Activated T-cell treated with anti-CD3 and anti-CD28 coated beads, Interleukin-2, amount 50 U/mL, for 72 hours (primary cell): Measurements from ENCODE around the gene ZNF44. TPM values are rescaled to one million over a fixed set of nuclear protein-coding genes. Genes with fewer than 3 reads are reported as not detected.
"Not testable (repeated sequence)": the region's sequence is repeated elsewhere in the genome, so short reads cannot be mapped to it uniquely, and the experiment has no call there.

Experiments
- ATAC-seq, 2 donors: fragments of 150-1000 bp; cut with Tn5 transposase; replicated peaks in 1 of 2; 2 replicates each; pipeline ENCODE4 v1.10.0; 2021; ENCODE audit warnings: moderate library complexity in 2 of 2, mild to moderate bottlenecking in 1 of 2
- DNase-seq, 2 donors: peaks; one replicate each; pipeline ENCODE4 v3.0.0; 2021 to 2022; ENCODE audit warnings: mixed read lengths in 1 of 2
- H3K27ac Mint-ChIP-seq: one replicate; pipeline ENCODE4 v1.8.0; 2022; ENCODE audit warnings: mild to moderate bottlenecking, moderate library complexity, mixed read lengths
- H3K27me3 Mint-ChIP-seq: one replicate; pipeline ENCODE4 v1.8.0; 2022; ENCODE audit warnings: low read depth, mixed read lengths
- H3K36me3 Mint-ChIP-seq, 2 donors: one replicate each; pipeline ENCODE4 v1.8.0; 2022; ENCODE audit warnings: mixed read lengths in 2 of 2, mild to moderate bottlenecking in 1 of 2; ENCODE audit not compliant: insufficient read depth in 2 of 2
- H3K4me1 Mint-ChIP-seq: one replicate; pipeline ENCODE4 v1.8.0; 2022; ENCODE audit warnings: low read depth, mixed read lengths
- H3K4me3 Mint-ChIP-seq, 2 donors: one replicate each; pipeline ENCODE4 v1.8.0; 2022; ENCODE audit warnings: mild to moderate bottlenecking in 2 of 2, mixed read lengths in 2 of 2, moderate library complexity in 2 of 2
- H3K9me3 Mint-ChIP-seq, 2 donors: one replicate each; pipeline ENCODE4 v1.8.0; 2022; ENCODE audit warnings: mixed read lengths in 2 of 2
- total RNA-seq, 2 donors: library from RNA; stranded (reverse); gene quantifications; one replicate each; pipeline ENCODE4 v1.2.3, GENCODE V29; 2022

The ZNF44 gene
- total RNA-seq = 10 to 100 TPM; 10.8 to 11.8 TPM

- no peaks in the 10 kb centered on the region for H3K9me3 Mint-ChIP-seq
- peak; percentile 95 to 98 for DNase-seq
- H3K4me3 Mint-ChIP-seq = peak within 1 kb of the TSS; percentile 99 to 100
- H3K36me3 Mint-ChIP-seq = peaks cover 6 to 11% of the 10 kb centered on the region in 2 donors
- H3K27ac Mint-ChIP-seq = peak within 1 kb of the TSS; percentile 98
- H3K27me3 Mint-ChIP-seq = no peaks in the 10 kb centered on the region
- H3K4me1 Mint-ChIP-seq = peaks cover 37% of the 10 kb centered on the region
- ATAC-seq = peak; percentile 97
These were observed at the start of gene ZNF44 for GRCh38 chr19:12294249-12295158. Gene ZNF44, minus strand, starts transcription at chr19:12294883. Its CDS starts 189 bp downstream, at chr19:12294694.

GRCh38 chr19:12333162-12334159 lies 38.8 kb upstream of the ZNF44 start, which contains the start of gene ZNF563:
Gene ZNF563, minus strand, starts transcription at chr19:12333633. Its CDS starts 151 bp downstream, at chr19:12333482.
- ATAC-seq (peak; percentile 91 to 93), DNase-seq (peak; percentile 98 to 99)
- H3K9me3 Mint-ChIP-seq = no peaks in the 10 kb centered on the region
- H3K27me3 Mint-ChIP-seq = no peaks in the 10 kb centered on the region
- H3K4me3 Mint-ChIP-seq = peak within 1 kb of the TSS; percentile 90 to 99
- H3K36me3 Mint-ChIP-seq = peaks cover 8% of the 10 kb centered on the region in 2 donors
- peaks cover 44% of the 10 kb centered on the region for H3K4me1 Mint-ChIP-seq
- peak within 1 kb of the TSS; percentile 97 for H3K27ac Mint-ChIP-seq

- DNase-seq = peak; percentile 89 to 96
- Mint-ChIP-seq H3K27me3 (no peaks in the 10 kb centered on the region), H3K27ac (peak overlapping the region; percentile 95), H3K4me3 (peak overlapping the region; percentile 90 to 99), H3K4me1 (peaks cover 52% of the 10 kb centered on the region), H3K36me3 (peaks cover 9 to 15% of the 10 kb centered on the region in 2 donors), H3K9me3 (no peaks in the 10 kb centered on the region)
- peak; percentile 79 to 81 for ATAC-seq
These were observed 36.7 kb upstream of the ZNF44 start for GRCh38 chr19:12331211-12331941.

- Mint-ChIP-seq H3K4me3 (peak overlapping the region; percentile 90 to 99), H3K4me1 (peaks cover 62% of the 10 kb centered on the region), H3K9me3 (no peaks in the 10 kb centered on the region), H3K36me3 (peaks cover 9 to 23% of the 10 kb centered on the region in 2 donors), H3K27ac (peak overlapping the region; percentile 95), H3K27me3 (no peaks in the 10 kb centered on the region)
- no peak for DNase-seq
- ATAC-seq = no peak
These were observed 35.7 kb upstream of the ZNF44 start for GRCh38 chr19:12330340-12330739.

- DNase-seq (no peak), ATAC-seq (no peak)
- no peak overlapping the region for H3K27ac Mint-ChIP-seq
- peaks cover 33% of the 10 kb centered on the region for H3K4me1 Mint-ChIP-seq
- peaks cover 6 to 7% of the 10 kb centered on the region in 2 donors for H3K9me3 Mint-ChIP-seq
- H3K27me3 Mint-ChIP-seq = no peaks in the 10 kb centered on the region
- H3K4me3 Mint-ChIP-seq = no peak overlapping the region
- peaks cover 14 to 37% of the 10 kb centered on the region in 2 donors for H3K36me3 Mint-ChIP-seq
These were observed 31.0 kb upstream of the ZNF44 start for GRCh38 chr19:12325690-12326089.

- Mint-ChIP-seq H3K36me3 (peaks cover 30 to 57% of the 10 kb centered on the region in 2 donors), H3K27ac (no peak overlapping the region), H3K4me1 (no peaks in the 10 kb centered on the region), H3K9me3 (peaks cover 14 to 25% of the 10 kb centered on the region in 2 donors), H3K27me3 (no peaks in the 10 kb centered on the region), H3K4me3 (no peak overlapping the region)
- ATAC-seq (no peak), DNase-seq (no peak)
These were observed 24.2 kb upstream of the ZNF44 start for GRCh38 chr19:12318782-12319413.

GRCh38 chr19:12314553-12314952 lies 19.9 kb upstream of the ZNF44 start:
- DNase-seq (no peak), ATAC-seq (no peak)
- Mint-ChIP-seq H3K4me3 (no peak overlapping the region), H3K27ac (no peak overlapping the region), H3K9me3 (peaks cover 6 to 19% of the 10 kb centered on the region in 2 donors), H3K36me3 (peaks cover 21 to 35% of the 10 kb centered on the region in 2 donors), H3K27me3 (no peaks in the 10 kb centered on the region), H3K4me1 (no peaks in the 10 kb centered on the region)

- H3K27me3 Mint-ChIP-seq, H3K36me3 Mint-ChIP-seq, H3K4me1 Mint-ChIP-seq, DNase-seq, H3K4me3 Mint-ChIP-seq, H3K9me3 Mint-ChIP-seq, H3K27ac Mint-ChIP-seq, ATAC-seq: not testable (repeated sequence)
These were observed 14.2 kb upstream of the ZNF44 start for GRCh38 chr19:12308891-12309290.

GRCh38 chr19:12295191-12295590 lies 508 bp upstream of the ZNF44 start:
- DNase-seq = no peak

GRCh38 chr19:12293777-12294248 lies 870 bp downstream of the ZNF44 start:
- ATAC-seq = peak; percentile 3 to 10
- peak; percentile 61 to 65 for DNase-seq
- H3K4me3 Mint-ChIP-seq = peak overlapping the region; percentile 99 to 100
- no peaks in the 10 kb centered on the region for H3K27me3 Mint-ChIP-seq
- H3K4me1 Mint-ChIP-seq = peaks cover 44% of the 10 kb centered on the region
- H3K27ac Mint-ChIP-seq = peak overlapping the region; percentile 98
- H3K9me3 Mint-ChIP-seq = no peaks in the 10 kb centered on the region
- peaks cover 7 to 13% of the 10 kb centered on the region in 2 donors for H3K36me3 Mint-ChIP-seq

More at GRCh38 chr19:12295191-12295590, 508 bp upstream of the ZNF44 start:
- Mint-ChIP-seq H3K27me3 (no peaks in the 10 kb centered on the region), H3K27ac (peak overlapping the region; percentile 84), H3K4me3 (peak overlapping the region; percentile 82 to 99), H3K36me3 (peaks cover 6 to 11% of the 10 kb centered on the region in 2 donors), H3K9me3 (no peaks in the 10 kb centered on the region), H3K4me1 (peaks cover 31% of the 10 kb centered on the region)
- peak in 1 of 2 donors; percentile 16 for ATAC-seq

- Mint-ChIP-seq H3K36me3 (peaks cover 7 to 21% of the 10 kb centered on the region in 2 donors), H3K27me3 (no peaks in the 10 kb centered on the region), H3K27ac (peak overlapping the region; percentile 92), H3K4me3 (peak overlapping the region; percentile 68 to 76), H3K4me1 (peaks cover 62% of the 10 kb centered on the region), H3K9me3 (no peaks in the 10 kb centered on the region)
- DNase-seq (no peak), ATAC-seq (no peak)
These were observed 5.0 kb downstream of the ZNF44 start for GRCh38 chr19:12289790-12290065.
